OCI-LY1 (cell line): ENCODE results near the gene GABRG3.

Experiments
- EZH2 ChIP-seq: fragments of 200-600 bp; sonication (generic), shearing (Covaris generic); IDR thresholded peaks from 2 replicates; pipeline ENCODE4 v1.8.0; 2017; ENCODE audit warnings: borderline replicate concordance, mixed run types, mild to moderate bottlenecking, antibody characterized with exemption, low read length, moderate library complexity, mixed read lengths
- TF ChIP-seq, protein P1 (sequence below): fragments of 200-600 bp; sonication (generic), shearing (Covaris generic); IDR thresholded peaks from 2 replicates; pipeline ENCODE4 v1.5.1; 2017; ENCODE audit warnings: mild to moderate bottlenecking, antibody characterized with exemption, low read length, moderate library complexity, mixed read lengths

DNA sequence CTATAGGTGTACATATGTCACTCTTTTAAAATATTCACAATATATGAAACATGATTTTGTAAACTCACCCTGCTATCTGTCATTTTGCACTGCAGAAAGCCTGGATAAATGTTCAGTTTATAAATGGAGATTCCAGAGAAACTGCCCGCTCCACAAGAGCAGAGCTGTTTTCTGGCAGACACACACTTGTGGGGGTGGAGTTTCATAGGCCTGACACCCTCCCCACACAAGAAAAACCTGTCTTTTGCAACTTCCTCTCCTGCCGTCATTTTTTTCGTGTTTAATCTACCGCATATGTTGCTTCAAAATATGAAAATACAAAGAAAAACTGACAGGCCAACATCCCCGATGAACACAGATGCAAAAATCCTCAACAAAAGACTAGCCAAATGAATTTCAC, 479.0 kb downstream of the GABRG3 start:
- TF ChIP-seq, protein P1, sequence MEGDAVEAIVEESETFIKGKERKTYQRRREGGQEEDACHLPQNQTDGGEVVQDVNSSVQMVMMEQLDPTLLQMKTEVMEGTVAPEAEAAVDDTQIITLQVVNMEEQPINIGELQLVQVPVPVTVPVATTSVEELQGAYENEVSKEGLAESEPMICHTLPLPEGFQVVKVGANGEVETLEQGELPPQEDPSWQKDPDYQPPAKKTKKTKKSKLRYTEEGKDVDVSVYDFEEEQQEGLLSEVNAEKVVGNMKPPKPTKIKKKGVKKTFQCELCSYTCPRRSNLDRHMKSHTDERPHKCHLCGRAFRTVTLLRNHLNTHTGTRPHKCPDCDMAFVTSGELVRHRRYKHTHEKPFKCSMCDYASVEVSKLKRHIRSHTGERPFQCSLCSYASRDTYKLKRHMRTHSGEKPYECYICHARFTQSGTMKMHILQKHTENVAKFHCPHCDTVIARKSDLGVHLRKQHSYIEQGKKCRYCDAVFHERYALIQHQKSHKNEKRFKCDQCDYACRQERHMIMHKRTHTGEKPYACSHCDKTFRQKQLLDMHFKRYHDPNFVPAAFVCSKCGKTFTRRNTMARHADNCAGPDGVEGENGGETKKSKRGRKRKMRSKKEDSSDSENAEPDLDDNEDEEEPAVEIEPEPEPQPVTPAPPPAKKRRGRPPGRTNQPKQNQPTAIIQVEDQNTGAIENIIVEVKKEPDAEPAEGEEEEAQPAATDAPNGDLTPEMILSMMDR = no peak
- no peak for TF ChIP-seq EZH2
